A549 (cell line): ENCODE measurements around the gene ZNF532. TPM values are rescaled to one million over a fixed set of nuclear protein-coding genes. Genes with fewer than 3 reads are reported as not detected.

Experiments used
- ATAC-seq, 2 experiments: fragments of 200-7000 bp in 1 of 2; fragments of >200 bp in 1 of 2; cut with Nextera tagmentation in 1 of 2; cut with Tn5 transposase in 1 of 2; 3 replicates each; pipeline versions ENCODE4 v1.8.0 to v1.9.1; 2018 to 2020; ENCODE audit warnings: mild to moderate bottlenecking in 1 of 2, moderate library complexity in 1 of 2
- CTCF ChIA-PET: fragments of 300-600 bp; sonication (Branson Sonifier 250); formaldehyde crosslinking; extraction: SDS; loops from one replicate; lab custom pipeline; 2021; ENCODE audit warnings: antibody characterized with exemption, inconsistent platforms; lab: Yijun Ruan, JAX
- POLR2A ChIA-PET: fragments of 350-600 bp; formaldehyde crosslinking; extraction: SDS; loops from one replicate; lab custom pipeline; 2021; ENCODE audit warnings: antibody characterized with exemption, inconsistent platforms; lab: Yijun Ruan, JAX
- DNase-seq, 2 experiments: peaks; one replicate each; pipeline versions ENCODE4 v3.0.0 to v3.0.0-alpha.2; 2011 to 2016; ENCODE audit warnings: low read depth in 1 of 2, low spot score in 1 of 2
- FAIRE-seq: peaks from 2 replicates; lab custom pipeline; 2011; peaks lifted over from hg19 to GRCh38; lab: Jason Lieb, UNC
- H3K27ac ChIP-seq, 2 experiments: fragments of >200 bp; sonication (Bioruptor Twin); formaldehyde crosslinking; 3 replicates each; pipeline ENCODE4 v1.5.1; 2016 to 2017
- H3K4me1 ChIP-seq: fragments of >200 bp; sonication (Bioruptor Twin); formaldehyde crosslinking; 3 replicates; pipeline ENCODE4 v1.6.1; 2016
- H3K4me2 ChIP-seq: fragments of >200 bp; sonication (Bioruptor Twin); formaldehyde crosslinking; 3 replicates; pipeline ENCODE4 v1.6.1; 2016
- H3K4me3 ChIP-seq: fragments of >200 bp; sonication (Bioruptor Twin); formaldehyde crosslinking; 3 replicates; pipeline ENCODE4 v1.5.1; 2016
- H3K9me3 ChIP-seq: fragments of >200 bp; sonication (Bioruptor Twin); formaldehyde crosslinking; 3 replicates; pipeline ENCODE4 v1.6.1; 2016
- BHLHE40 ChIP-seq: IDR thresholded peaks from 2 replicates; pipeline ENCODE4 v1.6.1; 2012; ENCODE audit warnings: low read depth, low read length, inconsistent platforms
- CEBPB ChIP-seq, 2 experiments: fragments of >200 bp in 1 of 2; sonication (Bioruptor Twin) in 1 of 2; formaldehyde crosslinking in 1 of 2; IDR thresholded peaks; 2 replicates each; pipeline ENCODE4 v1.6.1; 2012 to 2016
- CHD4 ChIP-seq: fragments of 200-600 bp; sonication (generic); IDR thresholded peaks from 2 replicates; pipeline ENCODE4 v1.6.1; 2016; ENCODE audit warnings: antibody characterized with exemption, mild to moderate bottlenecking, borderline replicate concordance
- EHF ChIP-seq: fragments of 250-450 bp; sonication (Bioruptor Pico); IDR thresholded peaks from 2 replicates; pipeline ENCODE4 v1.5.0; 2020; ENCODE audit warnings: mild to moderate bottlenecking
- ESRRA ChIP-seq: fragments of 150-350 bp; IDR thresholded peaks from 2 replicates; pipeline ENCODE4 v1.6.1; 2014; ENCODE audit warnings: mild to moderate bottlenecking, low read length, borderline replicate concordance
- FOXS1 ChIP-seq: fragments of 250-450 bp; sonication (Bioruptor Pico); IDR thresholded peaks from 2 replicates; pipeline ENCODE4 v1.5.0; 2020; ENCODE audit warnings: mild to moderate bottlenecking, moderate library complexity
- GATA3 ChIP-seq: IDR thresholded peaks from 2 replicates; pipeline ENCODE4 v1.6.1; 2012; ENCODE audit warnings: borderline replicate concordance
- HOXB13 ChIP-seq: fragments of 250-450 bp; sonication (Bioruptor Pico); IDR thresholded peaks from 2 replicates; pipeline ENCODE4 v1.5.0; 2020; ENCODE audit warnings: low read depth, mild to moderate bottlenecking, moderate library complexity
- HOXB5 ChIP-seq: fragments of 250-450 bp; sonication (Bioruptor Pico); IDR thresholded peaks from 2 replicates; pipeline ENCODE4 v1.5.0; 2020; ENCODE audit warnings: mild to moderate bottlenecking, moderate library complexity
- JUNB ChIP-seq: fragments of >200 bp; sonication (Bioruptor Twin); formaldehyde crosslinking; IDR thresholded peaks from 2 replicates; pipeline ENCODE4 v1.6.1; 2016
- NPAS2 ChIP-seq: fragments of 250-450 bp; sonication (Bioruptor Pico); IDR thresholded peaks from 2 replicates; pipeline ENCODE4 v1.8.0; 2022; ENCODE audit warnings: mild to moderate bottlenecking, moderate library complexity, borderline replicate concordance
- POLR2A ChIP-seq: IDR thresholded peaks from 2 replicates; pipeline ENCODE4 v1.6.1; 2012; ENCODE audit warnings: mild to moderate bottlenecking, low read length
- POLR2AphosphoS2 ChIP-seq: conservative IDR thresholded peaks from 2 replicates; pipeline ENCODE4 v1.6.1; 2012; ENCODE audit warnings: low read length, improper control_type of control experiment, inconsistent platforms
- RAD21 ChIP-seq, 2 experiments: fragments of >200 bp in 1 of 2; sonication (Bioruptor Twin) in 1 of 2; formaldehyde crosslinking in 1 of 2; IDR thresholded peaks in 1 of 2; conservative IDR thresholded peaks in 1 of 2; 2 replicates in 1 of 2; 3 replicates in 1 of 2; pipeline ENCODE4 v1.6.1; 2012 to 2018; ENCODE audit warnings: inconsistent platforms in 1 of 2
- RARB ChIP-seq: fragments of 250-450 bp; sonication (Bioruptor Pico); IDR thresholded peaks from 2 replicates; pipeline ENCODE4 v1.8.0; 2021; ENCODE audit warnings: mild to moderate bottlenecking, moderate library complexity
- SMC3 ChIP-seq: fragments of >200 bp; sonication (Bioruptor Twin); formaldehyde crosslinking; IDR thresholded peaks from 3 replicates; pipeline ENCODE4 v1.6.1; 2018; ENCODE audit warnings: inconsistent platforms
- SREBF2 ChIP-seq: fragments of 450-650 bp; IDR thresholded peaks from 2 replicates; pipeline ENCODE4 v1.6.1; 2014; ENCODE audit warnings: mild to moderate bottlenecking, moderate library complexity
- TFCP2L1 ChIP-seq: fragments of 250-450 bp; sonication (Bioruptor Pico); IDR thresholded peaks from 2 replicates; pipeline ENCODE4 v1.5.0; 2021; ENCODE audit warnings: mild to moderate bottlenecking
- ZNF302 ChIP-seq: fragments of 250-450 bp; sonication (Bioruptor Pico); IDR thresholded peaks from 2 replicates; pipeline ENCODE4 v1.9.0; 2021; ENCODE audit warnings: inconsistent platforms, mild to moderate bottlenecking, moderate library complexity
- WGBS: methylation state at CpG from one replicate; pipeline ENCODE4 v1.1.6; 2017; ENCODE audit errors: missing lambda C conversion rate; 5-methylcytosine and 5-hydroxymethylcytosine counted together
- polyA plus RNA-seq, 4 experiments: library from polyadenylated mRNA; depleted of rRNA in 3 of 4; stranded (reverse); fragments of >200 nt; fragmentation: RNase III in 1 of 4; extraction: RNeasy Plus Mini Kit Qiagen cat#74134 plus additional on column Dnase treatment in 1 of 4; gene quantifications; 2 replicates in 3 of 4; 3 replicates in 1 of 4; pipeline ENCODE4 v1.2.3, GENCODE V29; 2011 to 2017
- TF ChIP-seq, protein P1 (sequence below): IDR thresholded peaks from 2 replicates; pipeline ENCODE4 v1.6.1; 2012
- TF ChIP-seq, protein P2 (sequence below): fragments of 450-650 bp; IDR thresholded peaks from 2 replicates; pipeline ENCODE4 v1.6.1; 2014; ENCODE audit warnings: antibody characterized with exemption
- TF ChIP-seq, protein P3 (sequence below): fragments of 200-600 bp; sonication (generic); IDR thresholded peaks from 2 replicates; pipeline ENCODE4 v1.6.1; 2016; ENCODE audit warnings: antibody characterized with exemption, mild to moderate bottlenecking, moderate library complexity
- TF ChIP-seq, protein P4 (sequence below): fragments of >200 bp; sonication (Bioruptor Twin); formaldehyde crosslinking; IDR thresholded peaks from 3 replicates; pipeline ENCODE4 v1.6.1; 2016
- TF ChIP-seq, protein P5 (sequence below): fragments of 150-350 bp; IDR thresholded peaks from 2 replicates; pipeline ENCODE4 v1.6.1; 2014; ENCODE audit warnings: low read depth, mild to moderate bottlenecking, low read length

ZNF532 gene
- polyA plus RNA-seq, 2 of the 4 experiments (the other 2 are of a cell fraction) = 26.8 to 64.6 TPM

DNA sequence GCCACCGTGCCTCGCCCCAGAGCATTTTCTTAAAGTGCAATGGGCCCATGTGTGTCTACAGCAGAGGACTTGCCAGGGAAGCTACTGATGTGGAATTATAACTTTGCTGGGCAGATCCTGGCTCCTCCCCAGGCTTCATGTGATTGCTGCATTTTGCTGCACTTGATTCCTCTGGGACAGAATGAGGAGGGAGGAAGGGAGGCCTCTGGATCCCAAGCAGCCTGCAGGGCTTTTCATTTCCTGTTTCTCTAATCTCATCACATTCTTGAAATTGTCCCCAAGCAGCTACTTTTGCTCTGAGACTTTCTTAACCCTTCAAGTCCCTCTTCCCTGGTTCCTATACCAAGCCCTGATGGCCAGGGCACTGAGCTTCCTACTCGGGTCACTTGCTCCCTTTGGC is 140.6 kb downstream of the ZNF532 start:
- no peak for FAIRE-seq
- peak overlapping the region; percentile 40; the same call in 2 of the 3 replicates for H3K4me2 ChIP-seq

DNA sequence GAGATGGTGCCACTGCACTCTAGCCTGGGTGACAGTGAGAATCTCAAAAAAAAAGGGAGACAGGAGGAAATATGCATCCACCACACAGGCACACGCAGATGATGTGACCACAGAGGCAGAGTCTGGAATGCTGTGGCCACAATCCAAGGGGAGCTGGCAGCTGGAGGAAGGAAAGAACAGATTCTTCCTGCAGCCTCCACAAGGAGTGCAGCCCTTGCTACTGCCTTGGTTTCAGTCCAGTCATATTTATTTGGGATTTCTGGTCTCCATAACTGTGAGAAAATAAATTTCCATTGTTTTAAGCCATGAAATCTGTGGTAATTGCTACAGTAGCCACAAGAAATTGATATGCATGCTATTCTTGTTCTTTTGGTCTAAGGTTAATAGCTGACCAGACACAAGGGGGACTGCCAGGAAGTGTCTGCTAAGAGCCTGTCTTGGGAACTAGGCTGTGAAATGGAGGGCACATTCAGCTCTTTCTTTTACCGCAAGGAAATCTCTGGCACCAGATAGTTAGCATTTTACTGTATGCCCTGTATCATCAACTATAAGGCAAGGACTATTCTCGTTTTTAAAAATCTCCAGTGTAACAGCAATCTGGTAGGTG is 141.9 kb downstream of the ZNF532 start:
- peak overlapping the region; percentile 85 to 92 for H3K27ac ChIP-seq
- CTCF ChIA-PET = interaction anchor here (0.7 to 4.0 kb wide), 3 partner anchors 46 to 242 kb away, joined by 3 to 15 read pairs (median 5); no protein-coding TSS in a partner anchor
- DNase-seq (no peak), FAIRE-seq (no peak), ATAC-seq (no peak)
- H3K4me2 ChIP-seq = no peak overlapping the region
- POLR2A ChIA-PET = no interaction called here
- WGBS = 74% methylated on average over 3 of the region's 3 CpGs
- H3K4me1 ChIP-seq = peaks cover 68% of the 10 kb centered on the region
- no peak overlapping the region for H3K4me3 ChIP-seq
- no peak for TF ChIP-seq RAD21 (conservative IDR thresholded peaks at IDR 0.05 in 1 of 2, IDR thresholded peaks at IDR 0.05 in 1 of 2)
- TF ChIP-seq SREBF2 = no peak
- TF ChIP-seq GATA3 = no peak
- peaks cover 6% of the 10 kb centered on the region; the same call in 2 of the 3 replicates for H3K9me3 ChIP-seq

More for the DNA sequence above, 140.6 kb downstream of the ZNF532 start:
- Histone ChIP-seq H3K9me3 (peaks cover 6% of the 10 kb centered on the region; the same call in 2 of the 3 replicates), H3K4me1 (peaks cover 68% of the 10 kb centered on the region), H3K27ac (peak overlapping the region; percentile 85 to 92), H3K4me3 (no peak overlapping the region)
- peak; percentile 44 to 77; a peak in 4 of 6 replicates for ATAC-seq
- ChIA-PET CTCF (interaction anchor here (1.3 to 4.0 kb wide), 2 partner anchors 65 to 224 kb away, joined by 3 to 15 read pairs; no protein-coding TSS in a partner anchor), POLR2A (no interaction called here)
- 13% methylated on average over 1 of the region's 3 CpGs for WGBS
- peak; percentile 54; the same call in 1 of the 2 replicates for TF ChIP-seq GATA3
- TF ChIP-seq CEBPB (IDR thresholded peaks at IDR 0.05) = 0 out of 4 replicates have a peak, but pooled peaks of 1 of the 2 experiments have one; percentile 17
- no peak for TF ChIP-seq HOXB13 (CRISPR knock-in tag)
- TF ChIP-seq, protein P1, sequence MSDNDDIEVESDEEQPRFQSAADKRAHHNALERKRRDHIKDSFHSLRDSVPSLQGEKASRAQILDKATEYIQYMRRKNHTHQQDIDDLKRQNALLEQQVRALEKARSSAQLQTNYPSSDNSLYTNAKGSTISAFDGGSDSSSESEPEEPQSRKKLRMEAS = peak; percentile 47; the same call in 1 of the 2 replicates
- DNase-seq = peak; percentile 39 to 87

DNA sequence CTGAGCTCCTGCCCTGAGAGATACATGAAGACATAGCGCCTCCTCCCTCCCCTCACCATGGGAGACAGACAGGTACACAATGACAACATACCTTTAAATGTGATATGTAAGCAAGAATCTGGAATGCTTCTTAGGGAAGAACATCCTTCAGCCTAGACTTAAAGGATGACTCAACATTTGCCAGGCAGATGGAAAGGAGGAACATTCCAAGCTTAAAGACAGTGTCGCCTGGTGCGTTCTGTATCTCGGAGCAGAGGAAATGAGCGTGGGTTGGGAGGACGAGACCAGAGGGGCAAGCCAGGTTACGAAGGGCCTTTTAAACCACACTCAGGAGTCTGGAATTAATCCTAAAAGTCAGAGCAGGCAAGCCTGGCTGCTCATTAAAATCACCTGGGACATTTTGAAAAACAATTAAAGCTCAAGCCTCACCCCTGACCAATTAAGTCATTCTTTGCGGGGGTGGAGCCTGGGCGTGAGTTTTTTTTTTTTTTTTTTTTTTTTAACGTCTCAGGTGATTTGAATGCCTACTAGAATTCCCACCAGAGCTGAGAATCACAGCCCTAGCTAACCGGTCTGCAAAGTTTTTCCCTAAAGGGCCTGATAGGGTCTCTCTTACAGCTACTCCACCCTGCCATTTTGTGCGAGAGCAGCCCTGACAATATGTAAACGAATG is 143.8 kb downstream of the ZNF532 start:
- ChIA-PET POLR2A (interaction anchor here (0.7 to 1.1 kb wide), 4 partner anchors 10 to 224 kb away, joined by 3 to 11 read pairs (median 4); no protein-coding TSS in a partner anchor), CTCF (interaction anchor here (0.6 to 4.0 kb wide), 8 partner anchors 16 to 234 kb away, joined by 3 to 15 read pairs (median 4); no protein-coding TSS in a partner anchor)
- Histone ChIP-seq H3K27ac (peak overlapping the region; percentile 85 to 92), H3K4me1 (peaks cover 58% of the 10 kb centered on the region), H3K4me3 (no peak overlapping the region), H3K9me3 (peaks cover 6% of the 10 kb centered on the region; the same call in 2 of the 3 replicates), H3K4me2 (peak overlapping the region; percentile 63)
- ATAC-seq = peak; percentile 92 to 98
- 9% methylated on average over 13 of the region's 13 CpGs for WGBS
- DNase-seq = peak; percentile 77 to 94
- peak; percentile 56 for FAIRE-seq
- TF ChIP-seq RARB (CRISPR knock-in tag) = no peak
- TF ChIP-seq, protein P2, sequence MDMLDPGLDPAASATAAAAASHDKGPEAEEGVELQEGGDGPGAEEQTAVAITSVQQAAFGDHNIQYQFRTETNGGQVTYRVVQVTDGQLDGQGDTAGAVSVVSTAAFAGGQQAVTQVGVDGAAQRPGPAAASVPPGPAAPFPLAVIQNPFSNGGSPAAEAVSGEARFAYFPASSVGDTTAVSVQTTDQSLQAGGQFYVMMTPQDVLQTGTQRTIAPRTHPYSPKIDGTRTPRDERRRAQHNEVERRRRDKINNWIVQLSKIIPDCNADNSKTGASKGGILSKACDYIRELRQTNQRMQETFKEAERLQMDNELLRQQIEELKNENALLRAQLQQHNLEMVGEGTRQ = no peak
- TF ChIP-seq POLR2AphosphoS2 = no peak
- TF ChIP-seq, protein P3, sequence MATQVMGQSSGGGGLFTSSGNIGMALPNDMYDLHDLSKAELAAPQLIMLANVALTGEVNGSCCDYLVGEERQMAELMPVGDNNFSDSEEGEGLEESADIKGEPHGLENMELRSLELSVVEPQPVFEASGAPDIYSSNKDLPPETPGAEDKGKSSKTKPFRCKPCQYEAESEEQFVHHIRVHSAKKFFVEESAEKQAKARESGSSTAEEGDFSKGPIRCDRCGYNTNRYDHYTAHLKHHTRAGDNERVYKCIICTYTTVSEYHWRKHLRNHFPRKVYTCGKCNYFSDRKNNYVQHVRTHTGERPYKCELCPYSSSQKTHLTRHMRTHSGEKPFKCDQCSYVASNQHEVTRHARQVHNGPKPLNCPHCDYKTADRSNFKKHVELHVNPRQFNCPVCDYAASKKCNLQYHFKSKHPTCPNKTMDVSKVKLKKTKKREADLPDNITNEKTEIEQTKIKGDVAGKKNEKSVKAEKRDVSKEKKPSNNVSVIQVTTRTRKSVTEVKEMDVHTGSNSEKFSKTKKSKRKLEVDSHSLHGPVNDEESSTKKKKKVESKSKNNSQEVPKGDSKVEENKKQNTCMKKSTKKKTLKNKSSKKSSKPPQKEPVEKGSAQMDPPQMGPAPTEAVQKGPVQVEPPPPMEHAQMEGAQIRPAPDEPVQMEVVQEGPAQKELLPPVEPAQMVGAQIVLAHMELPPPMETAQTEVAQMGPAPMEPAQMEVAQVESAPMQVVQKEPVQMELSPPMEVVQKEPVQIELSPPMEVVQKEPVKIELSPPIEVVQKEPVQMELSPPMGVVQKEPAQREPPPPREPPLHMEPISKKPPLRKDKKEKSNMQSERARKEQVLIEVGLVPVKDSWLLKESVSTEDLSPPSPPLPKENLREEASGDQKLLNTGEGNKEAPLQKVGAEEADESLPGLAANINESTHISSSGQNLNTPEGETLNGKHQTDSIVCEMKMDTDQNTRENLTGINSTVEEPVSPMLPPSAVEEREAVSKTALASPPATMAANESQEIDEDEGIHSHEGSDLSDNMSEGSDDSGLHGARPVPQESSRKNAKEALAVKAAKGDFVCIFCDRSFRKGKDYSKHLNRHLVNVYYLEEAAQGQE = no peak
- TF ChIP-seq ESRRA = no peak
- TF ChIP-seq HOXB5 (CRISPR knock-in tag) = no peak
- TF ChIP-seq BHLHE40 = no peak
- TF ChIP-seq HOXB13 (CRISPR knock-in tag) = no peak
- TF ChIP-seq, protein P4, sequence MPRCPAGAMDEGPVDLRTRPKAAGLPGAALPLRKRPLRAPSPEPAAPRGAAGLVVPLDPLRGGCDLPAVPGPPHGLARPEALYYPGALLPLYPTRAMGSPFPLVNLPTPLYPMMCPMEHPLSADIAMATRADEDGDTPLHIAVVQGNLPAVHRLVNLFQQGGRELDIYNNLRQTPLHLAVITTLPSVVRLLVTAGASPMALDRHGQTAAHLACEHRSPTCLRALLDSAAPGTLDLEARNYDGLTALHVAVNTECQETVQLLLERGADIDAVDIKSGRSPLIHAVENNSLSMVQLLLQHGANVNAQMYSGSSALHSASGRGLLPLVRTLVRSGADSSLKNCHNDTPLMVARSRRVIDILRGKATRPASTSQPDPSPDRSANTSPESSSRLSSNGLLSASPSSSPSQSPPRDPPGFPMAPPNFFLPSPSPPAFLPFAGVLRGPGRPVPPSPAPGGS = no peak
- no peak for TF ChIP-seq POLR2A
- TF ChIP-seq TFCP2L1 = no peak
- peak; percentile 48 for TF ChIP-seq JUNB
- no peak for TF ChIP-seq EHF (CRISPR knock-in tag)
- no peak for TF ChIP-seq ZNF302
- TF ChIP-seq, protein P5, sequence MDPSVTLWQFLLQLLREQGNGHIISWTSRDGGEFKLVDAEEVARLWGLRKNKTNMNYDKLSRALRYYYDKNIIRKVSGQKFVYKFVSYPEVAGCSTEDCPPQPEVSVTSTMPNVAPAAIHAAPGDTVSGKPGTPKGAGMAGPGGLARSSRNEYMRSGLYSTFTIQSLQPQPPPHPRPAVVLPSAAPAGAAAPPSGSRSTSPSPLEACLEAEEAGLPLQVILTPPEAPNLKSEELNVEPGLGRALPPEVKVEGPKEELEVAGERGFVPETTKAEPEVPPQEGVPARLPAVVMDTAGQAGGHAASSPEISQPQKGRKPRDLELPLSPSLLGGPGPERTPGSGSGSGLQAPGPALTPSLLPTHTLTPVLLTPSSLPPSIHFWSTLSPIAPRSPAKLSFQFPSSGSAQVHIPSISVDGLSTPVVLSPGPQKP = no peak
- TF ChIP-seq SMC3 = peak; percentile 34; the same call in 2 of the 3 replicates
- no peak for TF ChIP-seq FOXS1 (CRISPR knock-in tag)
- peak; percentile 41 to 48; a peak in 3 of 5 replicates for TF ChIP-seq RAD21 (conservative IDR thresholded peaks at IDR 0.05 in 1 of 2, IDR thresholded peaks at IDR 0.05 in 1 of 2)
- no peak for TF ChIP-seq CHD4
- no peak for TF ChIP-seq NPAS2 (CRISPR knock-in tag)
